MG63 (cell line): ENCODE measurements around the gene MUCL3. TPM values are rescaled to one million over a fixed set of nuclear protein-coding genes. Genes with fewer than 3 reads are reported as not detected.
"Not testable (repeated sequence)": the region's sequence is repeated elsewhere in the genome, so short reads cannot be mapped to it uniquely, and the experiment has no call there.

ENCODE experiments used
- DNase-seq: peaks from one replicate; pipeline ENCODE4 v3.0.0-alpha.2; 2020
- H3K27me3 ChIP-seq: fragments of 250-450 bp; sonication (Bioruptor Pico); 2 replicates; pipeline ENCODE4 v1.5.1; 2020; ENCODE audit warnings: mild to moderate bottlenecking, moderate library complexity
- H3K36me3 ChIP-seq: fragments of 250-450 bp; sonication (Bioruptor Pico); 2 replicates; pipeline ENCODE4 v1.5.1; 2020; ENCODE audit warnings: mild to moderate bottlenecking, moderate library complexity
- H3K4me3 ChIP-seq: fragments of 250-450 bp; sonication (Bioruptor Pico); 2 replicates; pipeline ENCODE4 v1.5.1; 2020; ENCODE audit warnings: mild to moderate bottlenecking, moderate library complexity
- H3K9me3 ChIP-seq: fragments of 250-450 bp; sonication (Bioruptor Pico); 2 replicates; pipeline ENCODE4 v1.5.1; 2020; ENCODE audit warnings: mild to moderate bottlenecking, moderate library complexity
- total RNA-seq: library from RNA; depleted of rRNA; stranded (reverse); fragments of >200 nt; shearing (Covaris generic); gene quantifications from 2 replicates; pipeline ENCODE4 v1.2.3, GENCODE V29; 2014; ENCODE audit warnings: low replicate concordance; rRNA removed

The MUCL3 gene
- not detected in 2 replicates for total RNA-seq

- no peaks in the 10 kb centered on the region for H3K9me3 ChIP-seq
- H3K27me3 ChIP-seq: no peaks in the 10 kb centered on the region
- DNase-seq: no peak
These were observed at the start of gene MUCL3 for GRCh38 chr6:30940361-30940986. MUCL3 (plus strand) TSS chr6:30940973; CDS start chr6:30941000, 27 bp downstream.

GRCh38 chr6:30891450-30891723 lies 49.4 kb upstream of the MUCL3 start:
- no peak for DNase-seq
- no peaks in the 10 kb centered on the region for H3K9me3 ChIP-seq
- no peak overlapping the region for H3K4me3 ChIP-seq
- no peaks in the 10 kb centered on the region for H3K36me3 ChIP-seq
- H3K27me3 ChIP-seq: no peaks in the 10 kb centered on the region

More at GRCh38 chr6:30940361-30940986, at the start of gene MUCL3:
- Histone ChIP-seq H3K36me3 (no peaks in the 10 kb centered on the region), H3K4me3 (no peak within 1 kb of the TSS)

- DNase-seq: no peak
- Histone ChIP-seq H3K4me3 (no peak overlapping the region), H3K9me3 (no peaks in the 10 kb centered on the region), H3K27me3 (no peaks in the 10 kb centered on the region), H3K36me3 (no peaks in the 10 kb centered on the region)
These were observed 48.8 kb upstream of the MUCL3 start for GRCh38 chr6:30891816-30892538.

GRCh38 chr6:30893001-30893591 lies 47.7 kb upstream of the MUCL3 start:
- H3K4me3 ChIP-seq: no peak overlapping the region
- no peak for DNase-seq
- no peaks in the 10 kb centered on the region for H3K9me3 ChIP-seq
- no peaks in the 10 kb centered on the region for H3K27me3 ChIP-seq
- no peaks in the 10 kb centered on the region for H3K36me3 ChIP-seq

GRCh38 chr6:30893666-30894065 lies 47.1 kb upstream of the MUCL3 start:
- no peak for DNase-seq
- H3K36me3 ChIP-seq: no peaks in the 10 kb centered on the region
- no peak overlapping the region for H3K4me3 ChIP-seq
- no peaks in the 10 kb centered on the region for H3K9me3 ChIP-seq
- no peaks in the 10 kb centered on the region for H3K27me3 ChIP-seq

- no peak for DNase-seq
- Histone ChIP-seq H3K9me3 (no peaks in the 10 kb centered on the region), H3K27me3 (no peaks in the 10 kb centered on the region), H3K4me3 (no peak overlapping the region), H3K36me3 (no peaks in the 10 kb centered on the region)
These were observed 46.4 kb upstream of the MUCL3 start for GRCh38 chr6:30894381-30894780.

- Histone ChIP-seq H3K9me3 (no peaks in the 10 kb centered on the region), H3K4me3 (no peak overlapping the region), H3K27me3 (no peaks in the 10 kb centered on the region), H3K36me3 (no peaks in the 10 kb centered on the region)
- DNase-seq: no peak
These were observed 45.8 kb upstream of the MUCL3 start for GRCh38 chr6:30894935-30895334.

- no peak for DNase-seq
- no peaks in the 10 kb centered on the region for H3K9me3 ChIP-seq
- H3K36me3 ChIP-seq: no peaks in the 10 kb centered on the region
- no peaks in the 10 kb centered on the region for H3K27me3 ChIP-seq
- H3K4me3 ChIP-seq: no peak overlapping the region
These were observed 45.4 kb upstream of the MUCL3 start for GRCh38 chr6:30895343-30895742.

GRCh38 chr6:30896541-30896940 lies 44.2 kb upstream of the MUCL3 start:
- H3K4me3 ChIP-seq: no peak overlapping the region
- no peaks in the 10 kb centered on the region for H3K9me3 ChIP-seq
- no peak for DNase-seq
- H3K36me3 ChIP-seq: no peaks in the 10 kb centered on the region
- H3K27me3 ChIP-seq: no peaks in the 10 kb centered on the region

- no peak for DNase-seq
- Histone ChIP-seq H3K36me3 (no peaks in the 10 kb centered on the region), H3K27me3 (no peaks in the 10 kb centered on the region), H3K9me3 (no peaks in the 10 kb centered on the region), H3K4me3 (no peak overlapping the region)
These were observed 42.9 kb upstream of the MUCL3 start for GRCh38 chr6:30897882-30898281.

- H3K9me3 ChIP-seq: no peaks in the 10 kb centered on the region
- no peak overlapping the region for H3K4me3 ChIP-seq
- no peaks in the 10 kb centered on the region for H3K36me3 ChIP-seq
- DNase-seq: no peak
- no peaks in the 10 kb centered on the region for H3K27me3 ChIP-seq
These were observed 41.9 kb upstream of the MUCL3 start for GRCh38 chr6:30898750-30899360.

- H3K4me3 ChIP-seq: no peak overlapping the region
- H3K36me3 ChIP-seq: no peaks in the 10 kb centered on the region
- DNase-seq: no peak
- H3K27me3 ChIP-seq: no peaks in the 10 kb centered on the region
- no peaks in the 10 kb centered on the region for H3K9me3 ChIP-seq
These were observed 39.8 kb upstream of the MUCL3 start for GRCh38 chr6:30900863-30901417.

GRCh38 chr6:30901436-30901835 lies 39.3 kb upstream of the MUCL3 start:
- Histone ChIP-seq H3K4me3 (no peak overlapping the region), H3K27me3 (no peaks in the 10 kb centered on the region), H3K36me3 (no peaks in the 10 kb centered on the region), H3K9me3 (no peaks in the 10 kb centered on the region)
- no peak for DNase-seq

GRCh38 chr6:30902196-30902595 lies 38.6 kb upstream of the MUCL3 start:
- not testable (repeated sequence) for H3K36me3 ChIP-seq, H3K9me3 ChIP-seq, H3K27me3 ChIP-seq, DNase-seq, H3K4me3 ChIP-seq

- H3K4me3 ChIP-seq: no peak overlapping the region
- no peaks in the 10 kb centered on the region for H3K36me3 ChIP-seq
- no peaks in the 10 kb centered on the region for H3K27me3 ChIP-seq
- no peaks in the 10 kb centered on the region for H3K9me3 ChIP-seq
- DNase-seq: no peak
These were observed 38.1 kb upstream of the MUCL3 start for GRCh38 chr6:30902709-30903108.

GRCh38 chr6:30903236-30903635 lies 37.5 kb upstream of the MUCL3 start:
- Histone ChIP-seq H3K27me3 (no peaks in the 10 kb centered on the region), H3K36me3 (no peaks in the 10 kb centered on the region), H3K9me3 (no peaks in the 10 kb centered on the region), H3K4me3 (no peak overlapping the region)
- no peak for DNase-seq

GRCh38 chr6:30907290-30907757 lies 33.4 kb upstream of the MUCL3 start:
- H3K9me3 ChIP-seq, H3K36me3 ChIP-seq, H3K27me3 ChIP-seq, DNase-seq: not testable (repeated sequence)
- peak overlapping the region; percentile 98 for H3K4me3 ChIP-seq
